GM18867 (cell line): ENCODE results near the gene CPA2.
"Not testable (repeated sequence)": the region's sequence is repeated elsewhere in the genome, so short reads cannot be mapped to it uniquely, and the experiment has no call there.

Experiments used
- ATAC-seq: cut with Tn5 transposase; IDR thresholded peaks from one replicate; pipeline ENCODE4 v1.9.1; 2021; ENCODE audit warnings: mild to moderate bottlenecking, moderate library complexity; ENCODE audit not compliant: unreplicated experiment

CPA2 gene

GRCh38 chr7:130249626-130250025, 17.0 kb upstream of the CPA2 start:
- ATAC-seq, result not testable (repeated sequence)

- no peak for ATAC-seq
Measured at GRCh38 chr7:130254555-130254954, 12.1 kb upstream of the CPA2 start.

GRCh38 chr7:130256704-130257103, 10.0 kb upstream of the CPA2 start:
- no peak for ATAC-seq

GRCh38 chr7:130258494-130259078, 8.1 kb upstream of the CPA2 start:
- no peak for ATAC-seq

GRCh38 chr7:130262448-130262847, 4.2 kb upstream of the CPA2 start:
- ATAC-seq, result no peak

- ATAC-seq, result no peak
Measured at GRCh38 chr7:130263130-130263529, 3.5 kb upstream of the CPA2 start.

- ATAC-seq, result no peak
Measured at GRCh38 chr7:130266961-130267321, 278 bp downstream of the CPA2 start.

GRCh38 chr7:130268463-130269317, 2.0 kb downstream of the CPA2 start:
- ATAC-seq, result no peak

GRCh38 chr7:130269318-130269694, 2.6 kb downstream of the CPA2 start:
- ATAC-seq, result no peak

GRCh38 chr7:130270947-130271800, 4.5 kb downstream of the CPA2 start:
- no peak for ATAC-seq

- ATAC-seq, result no peak
Measured at GRCh38 chr7:130272381-130273080, 5.9 kb downstream of the CPA2 start.

- ATAC-seq, result no peak
Measured at GRCh38 chr7:130273081-130273932, 6.6 kb downstream of the CPA2 start.

GRCh38 chr7:130273933-130274255, 7.2 kb downstream of the CPA2 start:
- ATAC-seq, result no peak

GRCh38 chr7:130274296-130274695, 7.6 kb downstream of the CPA2 start:
- ATAC-seq, result no peak

GRCh38 chr7:130274983-130275591, 8.4 kb downstream of the CPA2 start:
- no peak for ATAC-seq

- ATAC-seq, result no peak
Measured at GRCh38 chr7:130275826-130276297, 9.2 kb downstream of the CPA2 start.

- no peak for ATAC-seq
Measured at GRCh38 chr7:130276796-130277762, 10.4 kb downstream of the CPA2 start.

GRCh38 chr7:130277763-130278643, 11.3 kb downstream of the CPA2 start:
- no peak for ATAC-seq
